ENCODE data around the gene SPINDOC.

Gene SPINDOC

GRCh38 chr11:63831326-63831725, 18.1 kb downstream of the SPINDOC start:
- TF ChIP-seq ZFP3 (CRISPR knock-in tag; IDR thresholded peaks at IDR 0.05) (no peak), RARB (CRISPR knock-in tag; IDR thresholded peaks at IDR 0.05) (no peak), TOX (CRISPR knock-in tag; IDR thresholded peaks at IDR 0.05; ENCODE audit: borderline replicate concordance) (no peak), ZC3H10 (CRISPR knock-in tag; IDR thresholded peaks at IDR 0.05) (no peak), ZNF8 (CRISPR knock-in tag; IDR thresholded peaks at IDR 0.05) (no peak), ARNTL (CRISPR knock-in tag; IDR thresholded peaks at IDR 0.05; ENCODE audit: borderline replicate concordance, low read depth) (no peak), SNAI2 (CRISPR knock-in tag; IDR thresholded peaks at IDR 0.05) (no peak), CSDC2 (CRISPR knock-in tag; IDR thresholded peaks at IDR 0.05) (no peak), PPARA (CRISPR knock-in tag; IDR thresholded peaks at IDR 0.05; ENCODE audit: borderline replicate concordance) (no peak), POU6F1 (CRISPR knock-in tag; IDR thresholded peaks at IDR 0.05; ENCODE audit: borderline replicate concordance, low read depth) (no peak), ZNF70 (CRISPR knock-in tag; IDR thresholded peaks at IDR 0.05) (no peak), OSR1 (CRISPR knock-in tag; IDR thresholded peaks at IDR 0.05) (no peak), BACH2 (CRISPR knock-in tag; IDR thresholded peaks at IDR 0.05; ENCODE audit: borderline replicate concordance) (no peak)
- no peak for ATAC-seq

GRCh38 chr11:63832336-63832735, 19.1 kb downstream of the SPINDOC start:
- TF ChIP-seq ZFP3 (CRISPR knock-in tag; IDR thresholded peaks at IDR 0.05) = no peak
- TF ChIP-seq TOX (CRISPR knock-in tag; IDR thresholded peaks at IDR 0.05; ENCODE audit: borderline replicate concordance) = no peak
- TF ChIP-seq OSR1 (CRISPR knock-in tag; IDR thresholded peaks at IDR 0.05) = no peak
- TF ChIP-seq CSDC2 (CRISPR knock-in tag; IDR thresholded peaks at IDR 0.05) = no peak
- TF ChIP-seq, protein P1, sequence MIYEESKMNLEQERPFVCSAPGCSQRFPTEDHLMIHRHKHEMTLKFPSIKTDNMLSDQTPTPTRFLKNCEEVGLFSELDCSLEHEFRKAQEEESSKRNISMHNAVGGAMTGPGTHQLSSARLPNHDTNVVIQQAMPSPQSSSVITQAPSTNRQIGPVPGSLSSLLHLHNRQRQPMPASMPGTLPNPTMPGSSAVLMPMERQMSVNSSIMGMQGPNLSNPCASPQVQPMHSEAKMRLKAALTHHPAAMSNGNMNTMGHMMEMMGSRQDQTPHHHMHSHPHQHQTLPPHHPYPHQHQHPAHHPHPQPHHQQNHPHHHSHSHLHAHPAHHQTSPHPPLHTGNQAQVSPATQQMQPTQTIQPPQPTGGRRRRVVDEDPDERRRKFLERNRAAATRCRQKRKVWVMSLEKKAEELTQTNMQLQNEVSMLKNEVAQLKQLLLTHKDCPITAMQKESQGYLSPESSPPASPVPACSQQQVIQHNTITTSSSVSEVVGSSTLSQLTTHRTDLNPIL (CRISPR knock-in tag; IDR thresholded peaks at IDR 0.05; ENCODE audit: low read depth) = no peak
- TF ChIP-seq ZNF8 (CRISPR knock-in tag; IDR thresholded peaks at IDR 0.05) = no peak
- TF ChIP-seq TCF4 (CRISPR knock-in tag; IDR thresholded peaks at IDR 0.05; ENCODE audit: borderline replicate concordance) = no peak
- no peak for TF ChIP-seq SNAI2 (CRISPR knock-in tag; IDR thresholded peaks at IDR 0.05)
- no peak for TF ChIP-seq GLIS3 (CRISPR knock-in tag; IDR thresholded peaks at IDR 0.05)
- no peak for TF ChIP-seq POU6F1 (CRISPR knock-in tag; IDR thresholded peaks at IDR 0.05; ENCODE audit: borderline replicate concordance, low read depth)
- no peak for TF ChIP-seq ARNTL (CRISPR knock-in tag; IDR thresholded peaks at IDR 0.05; ENCODE audit: borderline replicate concordance, low read depth)
- no peak for TF ChIP-seq ZFP30 (CRISPR knock-in tag; IDR thresholded peaks at IDR 0.05)
- no peak for TF ChIP-seq RARB (CRISPR knock-in tag; IDR thresholded peaks at IDR 0.05)
- no peak for TF ChIP-seq BACH2 (CRISPR knock-in tag; IDR thresholded peaks at IDR 0.05; ENCODE audit: borderline replicate concordance)
- TF ChIP-seq ESRRG (CRISPR knock-in tag; IDR thresholded peaks at IDR 0.05) = no peak
- TF ChIP-seq CSRNP3 (CRISPR knock-in tag; IDR thresholded peaks at IDR 0.05) = no peak
- TF ChIP-seq ISL1 (CRISPR knock-in tag; IDR thresholded peaks at IDR 0.05) = no peak

DNA sequence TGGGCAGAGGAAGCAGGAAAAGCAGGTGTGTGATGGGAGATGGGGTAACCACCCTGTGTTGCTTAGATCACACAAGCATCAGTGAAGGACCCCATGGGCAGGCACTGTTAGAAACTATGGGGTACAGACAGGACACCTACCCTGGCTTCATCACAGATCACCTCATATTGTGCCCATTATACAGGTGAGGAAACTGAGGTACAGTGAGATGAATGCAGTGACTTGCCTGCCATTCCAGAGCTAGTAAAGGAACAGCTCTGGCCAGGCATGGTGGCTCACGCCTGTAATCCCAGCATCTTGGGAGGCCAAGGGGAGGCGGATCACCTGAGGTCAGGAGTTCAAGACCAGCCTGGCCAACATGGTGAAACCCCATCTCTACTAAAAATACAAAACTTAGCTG, 19.8 kb downstream of the SPINDOC start:
- TF ChIP-seq ESRRG (CRISPR knock-in tag; IDR thresholded peaks at IDR 0.05) (no peak), ISL1 (CRISPR knock-in tag; IDR thresholded peaks at IDR 0.05) (no peak), OSR1 (CRISPR knock-in tag; IDR thresholded peaks at IDR 0.05) (no peak), GLIS3 (CRISPR knock-in tag; IDR thresholded peaks at IDR 0.05) (no peak), ZC3H10 (CRISPR knock-in tag; IDR thresholded peaks at IDR 0.05) (no peak), RARB (CRISPR knock-in tag; IDR thresholded peaks at IDR 0.05) (no peak), ZNF8 (CRISPR knock-in tag; IDR thresholded peaks at IDR 0.05) (no peak), ARNTL (CRISPR knock-in tag; IDR thresholded peaks at IDR 0.05; ENCODE audit: borderline replicate concordance, low read depth) (no peak), SNAI2 (CRISPR knock-in tag; IDR thresholded peaks at IDR 0.05) (no peak), POU6F1 (CRISPR knock-in tag; IDR thresholded peaks at IDR 0.05; ENCODE audit: borderline replicate concordance, low read depth) (no peak), BACH2 (CRISPR knock-in tag; IDR thresholded peaks at IDR 0.05; ENCODE audit: borderline replicate concordance) (no peak), CSRNP3 (CRISPR knock-in tag; IDR thresholded peaks at IDR 0.05) (no peak), ZNF565 (CRISPR knock-in tag; conservative IDR thresholded peaks at IDR 0.05; ENCODE audit: low read depth) (no peak)
- TF ChIP-seq, protein P2, sequence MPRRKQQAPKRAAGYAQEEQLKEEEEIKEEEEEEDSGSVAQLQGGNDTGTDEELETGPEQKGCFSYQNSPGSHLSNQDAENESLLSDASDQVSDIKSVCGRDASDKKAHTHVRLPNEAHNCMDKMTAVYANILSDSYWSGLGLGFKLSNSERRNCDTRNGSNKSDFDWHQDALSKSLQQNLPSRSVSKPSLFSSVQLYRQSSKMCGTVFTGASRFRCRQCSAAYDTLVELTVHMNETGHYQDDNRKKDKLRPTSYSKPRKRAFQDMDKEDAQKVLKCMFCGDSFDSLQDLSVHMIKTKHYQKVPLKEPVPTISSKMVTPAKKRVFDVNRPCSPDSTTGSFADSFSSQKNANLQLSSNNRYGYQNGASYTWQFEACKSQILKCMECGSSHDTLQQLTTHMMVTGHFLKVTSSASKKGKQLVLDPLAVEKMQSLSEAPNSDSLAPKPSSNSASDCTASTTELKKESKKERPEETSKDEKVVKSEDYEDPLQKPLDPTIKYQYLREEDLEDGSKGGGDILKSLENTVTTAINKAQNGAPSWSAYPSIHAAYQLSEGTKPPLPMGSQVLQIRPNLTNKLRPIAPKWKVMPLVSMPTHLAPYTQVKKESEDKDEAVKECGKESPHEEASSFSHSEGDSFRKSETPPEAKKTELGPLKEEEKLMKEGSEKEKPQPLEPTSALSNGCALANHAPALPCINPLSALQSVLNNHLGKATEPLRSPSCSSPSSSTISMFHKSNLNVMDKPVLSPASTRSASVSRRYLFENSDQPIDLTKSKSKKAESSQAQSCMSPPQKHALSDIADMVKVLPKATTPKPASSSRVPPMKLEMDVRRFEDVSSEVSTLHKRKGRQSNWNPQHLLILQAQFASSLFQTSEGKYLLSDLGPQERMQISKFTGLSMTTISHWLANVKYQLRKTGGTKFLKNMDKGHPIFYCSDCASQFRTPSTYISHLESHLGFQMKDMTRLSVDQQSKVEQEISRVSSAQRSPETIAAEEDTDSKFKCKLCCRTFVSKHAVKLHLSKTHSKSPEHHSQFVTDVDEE (CRISPR knock-in tag; IDR thresholded peaks at IDR 0.05) = no peak

More at GRCh38 chr11:63832336-63832735, 19.1 kb downstream of the SPINDOC start:
- ATAC-seq = no peak

More for the DNA sequence above, 19.8 kb downstream of the SPINDOC start:
- no peak for ATAC-seq
